Kidney tubule cell (primary cell): Measurements from ENCODE around the gene FUT7.

ENCODE experiments used
- DNase-seq: peaks from one replicate; pipeline ENCODE4 v3.0.0-alpha.2; 2018; ENCODE audit warnings: low spot score

Gene FUT7

GRCh38 chr9:136982232-136983051 lies 49.4 kb downstream of the FUT7 start, which contains the start of gene LCNL1:
LCNL1 (plus strand) TSS chr9:136982993; CDS start chr9:136983587, 594 bp downstream.
- no peak for DNase-seq

DNA sequence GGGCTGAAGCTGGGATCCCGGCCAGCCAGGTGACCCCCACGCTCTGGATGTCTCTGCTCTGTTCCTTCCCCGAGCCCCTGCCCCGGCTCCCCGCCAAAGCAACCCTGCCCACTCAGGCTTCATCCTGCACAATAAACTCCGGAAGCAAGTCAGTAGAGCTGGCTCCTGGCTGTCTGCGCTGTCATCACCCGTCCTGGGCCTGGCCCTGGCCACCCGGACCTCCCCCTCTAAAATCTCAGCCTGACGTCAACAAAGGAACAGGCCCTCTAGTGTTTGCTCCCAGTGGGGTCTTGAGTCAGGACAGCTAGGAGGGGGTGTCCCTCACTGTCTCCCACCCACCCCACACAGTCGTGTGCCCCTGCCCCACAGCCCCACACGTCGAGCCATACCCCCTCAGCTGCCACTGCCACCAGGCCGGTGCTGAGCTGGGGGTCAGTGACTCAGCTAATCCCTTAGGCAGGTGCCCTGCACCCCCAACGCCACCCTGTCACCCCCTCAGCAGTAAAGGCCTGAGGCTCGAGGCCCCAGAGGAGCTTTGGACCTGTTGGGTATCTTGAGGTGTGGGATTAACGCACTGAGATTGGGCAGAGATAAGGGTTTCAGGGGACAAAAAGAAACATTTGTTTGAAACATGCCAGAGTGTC lies 50.2 kb downstream of the FUT7 start:
- DNase-seq = no peak

DNA sequence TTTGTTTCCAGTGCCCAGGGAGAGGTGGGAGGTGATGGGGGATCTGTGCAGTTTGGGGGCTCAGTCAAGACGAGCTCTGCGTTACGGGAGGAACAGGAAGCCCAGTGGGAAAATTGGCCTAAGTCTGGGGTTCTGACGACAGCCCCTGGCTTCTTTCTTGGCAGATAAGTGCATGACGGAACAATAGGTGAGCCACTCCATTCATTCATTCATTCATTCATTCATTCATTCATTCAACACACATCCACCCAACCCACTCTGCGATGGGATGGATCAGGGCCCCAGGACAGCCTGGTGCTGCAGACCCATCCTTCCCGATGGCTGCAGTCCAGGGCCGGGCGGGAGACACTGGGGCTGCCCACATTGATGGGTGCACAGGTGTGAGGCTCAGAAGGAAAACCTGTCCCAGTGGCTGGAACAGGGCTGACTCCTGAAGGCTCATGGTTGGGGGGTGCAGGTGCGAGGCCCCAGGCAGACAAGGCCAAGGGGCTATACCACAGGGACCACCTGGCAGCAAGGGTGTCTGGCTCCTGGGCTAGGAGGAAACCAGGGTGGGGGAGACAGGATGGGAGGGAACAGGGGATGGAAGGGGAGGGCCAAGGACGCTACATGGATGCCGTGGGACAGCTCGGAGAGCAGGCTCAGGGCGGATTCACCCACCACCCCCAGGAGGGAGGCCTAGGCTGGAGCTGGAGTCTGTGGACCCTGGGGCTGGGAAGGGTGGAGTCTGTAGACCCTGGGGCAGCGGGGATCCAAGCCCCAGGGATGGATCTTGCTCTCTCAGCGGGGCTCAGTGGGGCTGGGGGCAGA lies 51.0 kb downstream of the FUT7 start:
- no peak for DNase-seq
